Fibroblast of villous mesenchyme (primary cell): Measurements from ENCODE around the gene ECHS1. TPM values are rescaled to one million over a fixed set of nuclear protein-coding genes. Genes with fewer than 3 reads are reported as not detected.

Experiments used
- DNase-seq: peaks from one replicate; pipeline ENCODE4 v3.0.0-alpha.2; 2010; ENCODE audit warnings: low read depth
- H3K4me3 ChIP-seq: 2 replicates; pipeline ENCODE4 v1.5.1; 2011; ENCODE audit warnings: low read depth, mild to moderate bottlenecking, low read length
- total RNA-seq: library from RNA; depleted of rRNA; stranded (reverse); fragments of >200 nt; gene quantifications from 2 replicates; pipeline ENCODE4 v1.2.3, GENCODE V29; 2012
- TF ChIP-seq, protein P1 (sequence below): IDR thresholded peaks from 2 replicates; pipeline ENCODE4 v1.5.1; 2012; ENCODE audit warnings: low read depth, mild to moderate bottlenecking, low read length; ENCODE audit not compliant: insufficient read depth

ECHS1 gene
- total RNA-seq, 1 donor, result 59.6 TPM

DNA sequence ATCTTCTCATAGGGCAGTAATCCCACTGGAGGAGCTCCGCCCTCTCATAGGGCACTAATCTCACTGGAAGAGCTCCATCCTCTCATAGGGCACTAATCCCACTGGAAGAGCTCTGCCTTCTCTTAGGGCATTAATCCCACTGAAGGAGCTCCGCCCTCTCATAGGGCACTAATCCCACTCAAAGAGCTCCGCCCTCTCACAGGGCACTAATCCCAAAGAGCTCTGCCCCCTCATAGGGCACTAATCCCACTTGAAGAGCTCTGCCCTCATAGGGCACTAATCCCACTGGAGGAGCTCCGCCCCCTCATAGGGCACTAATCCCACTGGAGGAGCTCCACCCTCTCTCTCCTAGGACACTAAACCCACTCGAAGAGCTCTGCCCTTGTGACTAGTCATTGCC, 11.9 kb downstream of the ECHS1 start:
- H3K4me3 ChIP-seq, result no peak overlapping the region
- TF ChIP-seq, protein P1, sequence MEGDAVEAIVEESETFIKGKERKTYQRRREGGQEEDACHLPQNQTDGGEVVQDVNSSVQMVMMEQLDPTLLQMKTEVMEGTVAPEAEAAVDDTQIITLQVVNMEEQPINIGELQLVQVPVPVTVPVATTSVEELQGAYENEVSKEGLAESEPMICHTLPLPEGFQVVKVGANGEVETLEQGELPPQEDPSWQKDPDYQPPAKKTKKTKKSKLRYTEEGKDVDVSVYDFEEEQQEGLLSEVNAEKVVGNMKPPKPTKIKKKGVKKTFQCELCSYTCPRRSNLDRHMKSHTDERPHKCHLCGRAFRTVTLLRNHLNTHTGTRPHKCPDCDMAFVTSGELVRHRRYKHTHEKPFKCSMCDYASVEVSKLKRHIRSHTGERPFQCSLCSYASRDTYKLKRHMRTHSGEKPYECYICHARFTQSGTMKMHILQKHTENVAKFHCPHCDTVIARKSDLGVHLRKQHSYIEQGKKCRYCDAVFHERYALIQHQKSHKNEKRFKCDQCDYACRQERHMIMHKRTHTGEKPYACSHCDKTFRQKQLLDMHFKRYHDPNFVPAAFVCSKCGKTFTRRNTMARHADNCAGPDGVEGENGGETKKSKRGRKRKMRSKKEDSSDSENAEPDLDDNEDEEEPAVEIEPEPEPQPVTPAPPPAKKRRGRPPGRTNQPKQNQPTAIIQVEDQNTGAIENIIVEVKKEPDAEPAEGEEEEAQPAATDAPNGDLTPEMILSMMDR, result no peak
- no peak for DNase-seq

DNA sequence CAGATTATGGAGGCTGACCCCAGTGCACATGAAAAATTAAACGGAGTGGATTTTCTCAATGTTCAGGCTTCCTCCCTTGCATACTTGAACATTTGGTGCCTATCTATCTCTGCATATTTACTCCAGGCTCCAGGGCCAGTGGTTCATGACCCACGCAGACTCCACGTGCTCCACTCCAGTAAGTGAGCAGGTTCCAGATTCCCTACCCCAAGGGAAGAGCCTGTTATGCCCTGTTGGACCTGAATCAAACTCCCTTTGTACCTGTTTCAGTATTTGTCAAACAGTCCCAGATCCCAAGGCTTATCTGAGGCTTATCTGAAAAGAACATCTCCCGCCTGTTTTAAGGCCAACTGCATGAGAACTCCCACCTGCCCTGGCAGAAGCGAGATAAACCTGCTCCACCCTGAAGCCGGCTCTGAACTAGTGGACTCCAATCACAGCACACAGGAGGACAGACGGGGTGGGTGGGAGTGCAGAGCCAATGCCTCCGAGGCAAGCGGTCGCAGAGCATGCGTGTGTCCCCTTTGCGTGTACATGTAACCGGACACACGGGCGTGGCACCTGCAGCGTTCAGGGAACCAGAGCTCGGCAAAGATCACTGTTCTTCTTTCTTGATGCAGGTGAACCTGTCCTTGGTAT, 13.1 kb downstream of the ECHS1 start:
- TF ChIP-seq, protein P1, result no peak
- no peak for DNase-seq
- no peak overlapping the region for H3K4me3 ChIP-seq

DNA sequence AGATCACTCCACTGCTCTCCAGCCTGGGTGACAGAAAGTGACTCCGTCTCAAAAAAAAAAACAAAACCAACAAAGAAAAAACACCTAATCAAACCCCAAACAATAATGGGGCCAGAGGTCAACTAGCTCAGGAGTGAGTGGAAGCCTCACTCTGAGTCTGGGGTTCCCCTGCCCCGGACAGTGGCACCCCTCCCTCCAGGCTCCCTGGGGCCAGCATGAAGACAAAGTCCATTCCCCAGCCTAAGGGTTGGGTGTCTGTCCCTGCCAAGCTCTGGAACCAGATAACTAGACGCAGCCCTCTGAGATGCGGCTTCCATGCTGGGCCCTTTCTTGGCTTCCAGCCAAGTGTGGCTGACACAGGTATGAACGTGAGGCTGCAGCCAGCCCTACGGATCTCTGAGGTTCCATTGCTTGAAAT, 13.6 kb downstream of the ECHS1 start:
- DNase-seq, result no peak
- TF ChIP-seq, protein P1, result no peak
- no peak overlapping the region for H3K4me3 ChIP-seq

DNA sequence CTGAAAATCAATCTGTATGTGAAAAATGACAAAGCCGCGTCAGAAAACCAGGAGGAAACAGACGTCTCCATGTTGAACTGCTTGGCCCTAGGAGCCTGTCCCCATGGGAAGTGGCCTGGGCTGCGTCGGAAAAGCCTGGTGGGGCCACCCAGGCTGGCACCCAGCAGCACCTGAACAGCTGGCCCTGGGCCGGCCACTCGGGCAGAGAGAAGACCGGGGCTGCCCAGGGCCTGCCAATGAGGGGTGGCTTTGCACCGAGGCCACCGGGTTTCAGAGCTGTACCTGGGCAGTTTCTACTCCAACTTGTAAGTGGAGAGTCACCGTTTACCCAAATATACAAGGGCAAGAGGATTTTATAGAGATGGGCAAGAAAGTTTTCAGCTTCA, 14.2 kb downstream of the ECHS1 start:
- TF ChIP-seq, protein P1, result no peak
- no peak for DNase-seq
- H3K4me3 ChIP-seq, result no peak overlapping the region

DNA sequence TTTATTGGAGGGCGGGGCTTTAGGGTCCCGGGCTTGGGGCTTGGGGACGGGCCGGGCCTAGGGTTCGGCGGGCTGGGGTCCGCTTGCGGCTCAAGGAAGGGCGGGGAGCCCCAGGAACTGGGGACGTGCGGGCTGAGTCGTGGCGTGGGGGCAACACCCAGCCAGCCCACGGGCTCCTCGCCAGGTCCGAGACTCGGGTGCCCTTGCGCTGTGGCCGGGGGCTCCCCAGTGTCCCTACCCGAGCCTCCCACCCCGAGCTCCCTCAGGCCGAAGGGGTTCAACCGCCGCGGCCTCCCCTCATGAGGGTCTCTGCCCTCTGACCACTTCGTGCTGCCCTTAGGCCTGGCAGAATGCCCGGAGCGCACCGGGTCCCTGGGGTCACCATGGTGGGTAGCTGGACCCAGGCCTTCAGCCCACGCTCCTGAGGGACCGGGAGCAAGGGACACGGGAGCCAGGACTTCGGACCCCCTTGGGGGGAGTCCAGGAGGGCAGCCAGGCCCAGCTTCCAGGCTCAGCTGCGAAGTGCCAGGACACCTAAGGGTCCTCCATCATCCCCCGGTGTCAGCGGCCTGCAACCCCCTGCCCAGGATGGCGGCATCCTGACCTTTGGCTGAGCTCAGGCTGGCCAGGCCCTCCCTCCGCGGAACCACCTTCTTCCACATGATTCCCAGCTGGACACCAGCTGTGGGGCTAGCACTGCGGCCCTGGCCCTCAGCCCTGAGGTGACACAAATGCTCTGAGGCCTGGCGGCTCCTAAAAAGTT, 14.8 kb downstream of the ECHS1 start:
- peak; percentile 8 for DNase-seq
- TF ChIP-seq, protein P1, result no peak
- H3K4me3 ChIP-seq, result no peak overlapping the region

DNA sequence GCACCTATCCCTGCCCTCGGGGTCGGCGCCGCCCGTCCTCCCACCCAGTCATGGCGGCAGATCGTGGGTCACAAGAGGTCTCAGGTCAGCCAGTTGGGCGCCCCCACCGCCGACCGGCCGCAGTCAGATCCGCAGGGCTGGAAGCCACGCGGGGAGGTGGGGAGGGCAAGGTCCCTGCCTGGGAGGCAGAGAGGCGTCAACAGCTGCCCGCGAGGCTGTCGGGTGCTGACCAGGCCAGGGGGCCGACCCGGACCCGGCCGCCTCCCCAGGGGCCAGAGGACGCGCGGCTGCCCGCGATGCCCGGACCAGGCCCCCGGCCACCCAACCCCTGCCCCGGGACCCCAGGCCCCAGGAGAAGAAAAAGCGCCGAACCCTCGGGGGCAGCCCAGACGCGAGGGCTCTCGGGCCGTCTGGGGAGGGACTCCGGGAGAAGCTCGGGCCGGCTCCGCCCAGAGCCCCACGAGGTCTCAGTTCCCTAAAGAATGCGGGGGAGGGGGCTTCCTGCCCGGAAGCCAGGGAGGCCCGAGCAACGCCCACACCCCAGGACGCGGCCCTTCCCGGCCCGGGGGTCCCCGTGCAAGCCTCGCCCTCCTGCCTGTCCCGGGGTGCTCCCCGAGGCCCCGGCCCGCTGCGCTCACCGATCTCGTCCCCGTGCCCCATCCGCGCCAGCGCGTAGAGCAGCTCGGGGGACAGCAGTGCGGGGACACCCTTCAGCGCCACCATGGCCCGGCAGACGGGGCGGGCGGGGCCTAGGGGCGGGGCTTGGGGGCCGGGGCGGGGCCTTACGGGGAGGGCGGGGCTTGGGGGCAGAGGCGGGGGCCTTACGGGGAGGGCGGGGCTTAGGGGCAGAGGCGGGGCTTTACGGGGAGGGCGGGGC, 15.6 kb downstream of the ECHS1 start, which contains the start of gene FUOM:
Gene FUOM (minus strand): TSS at position 735 of the 877 bp plus-strand sequence. CDS start 12 bp downstream, at position 723.
- DNase-seq, result peak; percentile 56
- peak within 1 kb of the TSS; percentile 60 for H3K4me3 ChIP-seq
- TF ChIP-seq, protein P1, result no peak
